Measurements from ENCODE around the gene PAGR1. TPM values are rescaled to one million over a fixed set of nuclear protein-coding genes. Genes with fewer than 3 reads are reported as not detected.

The PAGR1 gene
- total and polyA plus RNA-seq, 2 of the 13 experiments (the other 11 are each of a cell fraction or from before 2014, with no cell fraction given): 9.8 to 66.4 TPM

- peak; percentile 68; the same call in 1 of the 2 replicates for TF ChIP-seq TBX2 (CRISPR knock-in tag; IDR thresholded peaks at IDR 0.05; ENCODE audit: borderline replicate concordance)
- TF ChIP-seq, protein P1, sequence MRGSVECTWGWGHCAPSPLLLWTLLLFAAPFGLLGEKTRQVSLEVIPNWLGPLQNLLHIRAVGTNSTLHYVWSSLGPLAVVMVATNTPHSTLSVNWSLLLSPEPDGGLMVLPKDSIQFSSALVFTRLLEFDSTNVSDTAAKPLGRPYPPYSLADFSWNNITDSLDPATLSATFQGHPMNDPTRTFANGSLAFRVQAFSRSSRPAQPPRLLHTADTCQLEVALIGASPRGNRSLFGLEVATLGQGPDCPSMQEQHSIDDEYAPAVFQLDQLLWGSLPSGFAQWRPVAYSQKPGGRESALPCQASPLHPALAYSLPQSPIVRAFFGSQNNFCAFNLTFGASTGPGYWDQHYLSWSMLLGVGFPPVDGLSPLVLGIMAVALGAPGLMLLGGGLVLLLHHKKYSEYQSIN (CRISPR knock-in tag; IDR thresholded peaks at IDR 0.05; ENCODE audit: borderline replicate concordance): no peak
- peak; percentile 31; the same call in 1 of the 2 replicates for TF ChIP-seq SOX13 (IDR thresholded peaks at IDR 0.05)
- TF ChIP-seq SOX13 (CRISPR knock-in tag; conservative IDR thresholded peaks at IDR 0.05 in 1 of 2, IDR thresholded peaks at IDR 0.05 in 1 of 2): no peak; a peak in 1 of 4 replicates
- TF ChIP-seq, protein P2, sequence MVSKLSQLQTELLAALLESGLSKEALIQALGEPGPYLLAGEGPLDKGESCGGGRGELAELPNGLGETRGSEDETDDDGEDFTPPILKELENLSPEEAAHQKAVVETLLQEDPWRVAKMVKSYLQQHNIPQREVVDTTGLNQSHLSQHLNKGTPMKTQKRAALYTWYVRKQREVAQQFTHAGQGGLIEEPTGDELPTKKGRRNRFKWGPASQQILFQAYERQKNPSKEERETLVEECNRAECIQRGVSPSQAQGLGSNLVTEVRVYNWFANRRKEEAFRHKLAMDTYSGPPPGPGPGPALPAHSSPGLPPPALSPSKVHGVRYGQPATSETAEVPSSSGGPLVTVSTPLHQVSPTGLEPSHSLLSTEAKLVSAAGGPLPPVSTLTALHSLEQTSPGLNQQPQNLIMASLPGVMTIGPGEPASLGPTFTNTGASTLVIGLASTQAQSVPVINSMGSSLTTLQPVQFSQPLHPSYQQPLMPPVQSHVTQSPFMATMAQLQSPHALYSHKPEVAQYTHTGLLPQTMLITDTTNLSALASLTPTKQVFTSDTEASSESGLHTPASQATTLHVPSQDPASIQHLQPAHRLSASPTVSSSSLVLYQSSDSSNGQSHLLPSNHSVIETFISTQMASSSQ (IDR thresholded peaks at IDR 0.05; ENCODE audit: low read depth): no peak
- TF ChIP-seq, protein P2 (CRISPR knock-in tag; IDR thresholded peaks at IDR 0.05; ENCODE audit: borderline replicate concordance): peak; percentile 71; the same call in 1 of the 2 replicates
- no peak for TF ChIP-seq TP53 (CRISPR knock-in tag; conservative IDR thresholded peaks at IDR 0.05)
- no peak for TF ChIP-seq ZNF530 (CRISPR knock-in tag; IDR thresholded peaks at IDR 0.05; ENCODE audit: low read depth)
- no peak; the same call in 1 of the 2 replicates for TF ChIP-seq GPN1 (CRISPR knock-in tag; IDR thresholded peaks at IDR 0.05; ENCODE audit: borderline replicate concordance)
- no peak; the same call in 1 of the 2 replicates for TF ChIP-seq ZNF747 (CRISPR knock-in tag; IDR thresholded peaks at IDR 0.05; ENCODE audit: borderline replicate concordance)
- no peak for TF ChIP-seq ZNF816 (CRISPR knock-in tag; IDR thresholded peaks at IDR 0.05; ENCODE audit: borderline replicate concordance)
- TF ChIP-seq GLI4 (CRISPR knock-in tag; IDR thresholded peaks at IDR 0.05; ENCODE audit: borderline replicate concordance): peak; percentile 98; the same call in 1 of the 2 replicates
- TF ChIP-seq HDAC2 (CRISPR knock-in tag; IDR thresholded peaks at IDR 0.05): peak; percentile 75
- TF ChIP-seq ZNF605 (CRISPR knock-in tag; IDR thresholded peaks at IDR 0.05): peak; percentile 76
- TF ChIP-seq MIER3 (CRISPR knock-in tag; IDR thresholded peaks at IDR 0.05; ENCODE audit: borderline replicate concordance): peak; percentile 89
- TF ChIP-seq HOXA9 (CRISPR knock-in tag; IDR thresholded peaks at IDR 0.05; ENCODE audit: borderline replicate concordance): no peak; the same call in 1 of the 2 replicates
- peak; percentile 52; the same call in 1 of the 2 replicates for TF ChIP-seq ZNF329 (CRISPR knock-in tag; IDR thresholded peaks at IDR 0.05; ENCODE audit: low read depth)
- no peak for TF ChIP-seq ZNF382 (CRISPR knock-in tag; IDR thresholded peaks at IDR 0.05; ENCODE audit: borderline replicate concordance)
- TF ChIP-seq NFIB (CRISPR knock-in tag; IDR thresholded peaks at IDR 0.05; ENCODE audit: borderline replicate concordance): no peak
- TF ChIP-seq TBX3 (IDR thresholded peaks at IDR 0.05; ENCODE audit: borderline replicate concordance): no peak
- TF ChIP-seq, protein P3, sequence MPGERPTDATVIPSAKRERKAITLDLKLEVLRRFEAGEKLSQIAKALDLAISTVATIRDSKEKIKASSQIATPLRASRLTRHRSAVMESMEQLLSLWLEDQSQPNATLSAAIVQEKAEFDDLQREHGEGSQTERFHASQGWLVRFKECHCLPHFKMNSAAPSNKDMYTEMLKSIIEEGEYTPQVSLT (CRISPR knock-in tag; IDR thresholded peaks at IDR 0.05; ENCODE audit: borderline replicate concordance, low read depth): no peak
- TF ChIP-seq KDM3A (CRISPR knock-in tag; IDR thresholded peaks at IDR 0.05; ENCODE audit: low read depth): peak; percentile 85; the same call in 1 of the 2 replicates
- TF ChIP-seq ESRRA (CRISPR knock-in tag; IDR thresholded peaks at IDR 0.05; ENCODE audit: low read depth): peak; percentile 73; the same call in 1 of the 2 replicates
These were observed at the start of gene PAGR1 (continued) for GRCh38 chr16:29815793-29816693.

Data from HepG2 (cell line).